Measurements from ENCODE around the gene IP6K3.

The IP6K3 gene

DNA sequence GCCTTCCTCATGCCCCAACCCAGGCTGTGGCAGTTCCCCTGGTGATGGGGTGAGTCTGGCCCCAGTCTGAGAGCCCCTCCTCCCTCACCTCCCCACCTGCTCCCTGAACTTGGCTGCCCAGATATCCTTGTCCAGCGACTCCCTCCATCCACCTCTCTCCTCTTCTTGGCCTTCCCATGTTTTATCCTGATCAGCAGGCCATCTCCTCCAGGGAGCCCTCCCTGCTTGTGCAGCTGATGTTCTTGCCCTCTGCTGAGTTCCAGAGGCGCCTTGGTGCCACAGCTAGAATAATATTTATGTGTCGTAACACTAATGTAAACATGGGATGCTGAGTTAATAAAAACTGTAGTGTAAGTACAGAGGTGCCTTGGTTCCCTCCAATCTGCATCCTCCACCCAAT is 10.4 kb upstream of the IP6K3 start:
- Mint-ChIP-seq H3K27ac (no peak overlapping the region), H3K27me3 (ENCODE audit: low read depth, poor library complexity) (peaks cover 2% of the 10 kb centered on the region), H3K9me3 (no peaks in the 10 kb centered on the region), H3K4me1 (peaks cover 90% of the 10 kb centered on the region), H3K36me3 (ENCODE audit: low read depth) (no peaks in the 10 kb centered on the region), H3K4me3 (no peak overlapping the region)
- DNase-seq = no peak
- TF ChIP-seq, protein P1, sequence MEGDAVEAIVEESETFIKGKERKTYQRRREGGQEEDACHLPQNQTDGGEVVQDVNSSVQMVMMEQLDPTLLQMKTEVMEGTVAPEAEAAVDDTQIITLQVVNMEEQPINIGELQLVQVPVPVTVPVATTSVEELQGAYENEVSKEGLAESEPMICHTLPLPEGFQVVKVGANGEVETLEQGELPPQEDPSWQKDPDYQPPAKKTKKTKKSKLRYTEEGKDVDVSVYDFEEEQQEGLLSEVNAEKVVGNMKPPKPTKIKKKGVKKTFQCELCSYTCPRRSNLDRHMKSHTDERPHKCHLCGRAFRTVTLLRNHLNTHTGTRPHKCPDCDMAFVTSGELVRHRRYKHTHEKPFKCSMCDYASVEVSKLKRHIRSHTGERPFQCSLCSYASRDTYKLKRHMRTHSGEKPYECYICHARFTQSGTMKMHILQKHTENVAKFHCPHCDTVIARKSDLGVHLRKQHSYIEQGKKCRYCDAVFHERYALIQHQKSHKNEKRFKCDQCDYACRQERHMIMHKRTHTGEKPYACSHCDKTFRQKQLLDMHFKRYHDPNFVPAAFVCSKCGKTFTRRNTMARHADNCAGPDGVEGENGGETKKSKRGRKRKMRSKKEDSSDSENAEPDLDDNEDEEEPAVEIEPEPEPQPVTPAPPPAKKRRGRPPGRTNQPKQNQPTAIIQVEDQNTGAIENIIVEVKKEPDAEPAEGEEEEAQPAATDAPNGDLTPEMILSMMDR (IDR thresholded peaks at IDR 0.05) = no peak

DNA sequence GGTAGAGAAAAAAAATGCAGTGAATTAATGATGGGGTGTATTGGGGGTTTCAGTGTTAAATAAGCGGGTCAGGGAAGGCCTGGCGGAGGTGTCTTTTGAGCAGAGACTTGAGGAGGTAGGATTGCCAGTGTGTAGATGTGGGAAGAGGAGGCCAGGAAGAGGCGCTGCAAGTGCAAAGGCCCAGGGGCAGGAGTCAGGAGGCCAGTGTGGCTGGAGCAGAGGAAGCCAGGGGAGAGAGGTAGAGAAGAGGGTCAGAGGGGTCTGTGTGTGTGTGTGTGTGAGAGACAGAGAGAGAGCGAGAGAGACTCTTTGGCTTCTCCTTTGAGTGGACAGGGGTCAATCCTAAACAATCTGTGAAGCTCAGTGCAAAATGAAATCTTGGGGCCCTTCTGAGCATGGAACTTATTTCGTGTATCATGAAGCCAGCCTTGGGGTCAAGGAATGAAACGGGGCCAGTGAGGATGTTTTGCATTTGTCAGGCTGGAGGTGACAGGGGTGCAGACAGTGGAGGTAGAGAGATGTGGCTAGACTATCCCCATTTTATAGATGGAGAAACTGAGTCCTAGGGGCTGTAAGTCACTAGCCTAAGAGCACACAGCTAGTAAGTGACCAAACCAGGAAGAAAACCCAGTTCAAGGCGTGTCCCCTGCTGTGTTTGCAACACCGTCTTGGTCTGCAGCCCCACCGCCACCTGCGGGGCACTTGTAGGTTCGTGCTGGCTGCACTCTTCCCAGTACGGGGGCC is 9.7 kb upstream of the IP6K3 start:
- Mint-ChIP-seq H3K4me1 (peaks cover 90% of the 10 kb centered on the region), H3K9me3 (no peaks in the 10 kb centered on the region), H3K36me3 (ENCODE audit: low read depth) (no peaks in the 10 kb centered on the region), H3K27me3 (ENCODE audit: low read depth, poor library complexity) (peaks cover 2% of the 10 kb centered on the region), H3K27ac (peak overlapping the region; percentile 90), H3K4me3 (no peak overlapping the region)
- TF ChIP-seq, protein P1 (IDR thresholded peaks at IDR 0.05) = no peak
- DNase-seq = no peak

DNA sequence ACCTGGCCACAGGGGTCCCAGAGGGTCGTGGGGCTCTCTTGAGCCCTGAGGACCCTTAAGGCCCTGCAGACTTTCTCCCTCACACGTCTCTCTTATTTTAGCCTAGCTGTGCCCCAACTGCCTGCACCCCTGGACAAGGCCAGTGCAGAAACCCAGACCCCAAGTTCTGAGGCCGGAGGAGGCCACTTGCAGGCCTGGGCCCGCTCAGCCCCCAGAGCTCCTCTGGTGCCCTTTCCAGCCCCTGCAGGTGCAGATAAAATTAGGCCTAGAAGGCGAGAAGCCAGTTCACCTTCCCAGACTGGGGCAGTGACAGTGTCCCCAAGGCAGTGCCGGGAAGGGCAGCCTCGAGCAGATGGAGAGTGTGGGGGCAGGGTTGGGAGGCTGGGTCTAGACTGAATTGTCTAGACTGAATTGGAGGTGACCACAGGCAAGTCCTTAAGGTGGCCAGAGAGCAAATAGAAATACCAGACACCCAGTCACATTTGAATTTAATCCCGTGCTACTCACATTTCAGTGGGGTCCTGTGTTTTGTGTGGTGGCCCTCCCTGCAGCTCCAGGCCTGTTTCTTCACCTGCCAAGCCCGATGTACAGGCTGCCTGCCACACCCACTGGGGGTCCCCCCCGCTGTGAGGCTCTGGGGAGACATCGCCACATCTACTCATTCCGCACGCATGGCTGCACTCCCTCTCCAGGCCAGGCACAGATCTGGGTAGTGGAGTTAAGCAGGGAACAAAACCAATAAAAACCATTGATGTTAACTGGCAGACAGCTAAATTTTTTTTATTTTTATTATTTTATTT is 8.6 kb upstream of the IP6K3 start:
- peak; percentile 51 for DNase-seq
- Mint-ChIP-seq H3K27ac (no peak overlapping the region), H3K36me3 (ENCODE audit: low read depth) (no peaks in the 10 kb centered on the region), H3K4me3 (peak overlapping the region; percentile 44), H3K9me3 (no peaks in the 10 kb centered on the region), H3K27me3 (ENCODE audit: low read depth, poor library complexity) (peaks cover 2% of the 10 kb centered on the region), H3K4me1 (peaks cover 90% of the 10 kb centered on the region)
- TF ChIP-seq, protein P1 (IDR thresholded peaks at IDR 0.05) = no peak

DNA sequence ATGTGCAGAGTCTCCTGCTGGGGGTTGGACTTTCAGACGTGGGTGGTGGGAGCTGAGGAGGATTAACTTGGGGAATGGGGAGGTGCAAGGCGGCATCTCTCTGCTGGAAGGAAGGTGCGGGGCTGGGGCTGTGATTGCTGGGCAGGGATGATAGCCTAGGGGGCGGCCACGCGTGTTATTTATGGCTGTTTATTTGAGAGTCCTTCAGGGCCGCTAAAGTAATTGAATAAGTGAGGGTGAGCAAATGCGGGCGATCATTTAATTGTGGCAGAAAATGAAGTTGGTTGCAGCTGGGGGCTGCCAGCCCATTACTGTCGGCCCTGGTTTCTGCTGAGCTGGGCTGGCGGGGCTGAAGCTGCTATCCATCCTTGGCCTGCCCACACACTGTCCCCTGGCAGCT is 7.5 kb upstream of the IP6K3 start:
- H3K27ac Mint-ChIP-seq = peak overlapping the region; percentile 82
- peaks cover 90% of the 10 kb centered on the region for H3K4me1 Mint-ChIP-seq
- H3K9me3 Mint-ChIP-seq = no peaks in the 10 kb centered on the region
- no peaks in the 10 kb centered on the region for H3K36me3 Mint-ChIP-seq (ENCODE audit: low read depth)
- no peak for DNase-seq
- peak overlapping the region; percentile 56 for H3K4me3 Mint-ChIP-seq
- H3K27me3 Mint-ChIP-seq (ENCODE audit: low read depth, poor library complexity) = peaks cover 2% of the 10 kb centered on the region
- TF ChIP-seq, protein P1 (IDR thresholded peaks at IDR 0.05) = no peak

DNA sequence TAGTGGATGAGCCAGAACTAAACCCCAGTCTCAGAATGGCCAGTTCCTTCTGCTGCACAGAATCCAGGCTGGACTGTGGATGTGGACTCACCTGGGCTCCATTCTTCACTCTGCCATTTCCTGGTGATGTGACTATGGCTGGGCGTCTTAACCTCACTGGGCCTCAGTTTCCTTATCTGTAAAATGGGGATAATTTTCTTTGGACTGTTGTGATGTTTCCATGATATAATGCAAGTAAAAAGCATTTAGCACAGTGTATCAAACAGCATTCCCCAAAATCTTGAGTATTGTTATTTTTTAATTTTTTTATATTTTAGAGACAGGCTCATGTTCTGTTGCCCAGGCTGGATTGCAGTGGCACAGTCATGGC is 5.9 kb upstream of the IP6K3 start:
- Mint-ChIP-seq H3K36me3 (ENCODE audit: low read depth) (no peaks in the 10 kb centered on the region), H3K4me1 (peaks cover 96% of the 10 kb centered on the region), H3K27me3 (ENCODE audit: low read depth, poor library complexity) (peaks cover 1% of the 10 kb centered on the region)

More for the DNA sequence above, 5.9 kb upstream of the IP6K3 start:
- Mint-ChIP-seq H3K27ac (no peak overlapping the region), H3K4me3 (no peak overlapping the region), H3K9me3 (no peaks in the 10 kb centered on the region)
- no peak for DNase-seq
- TF ChIP-seq, protein P1 (IDR thresholded peaks at IDR 0.05) = no peak

Data from nephron progenitor cell (in vitro differentiated cells).